Measurements from ENCODE around the gene PLD6.
A peak's percentile ranks its signal among the peaks of the same experiment; 100 is the strongest.
"Not testable (repeated sequence)": the region's sequence is repeated elsewhere in the genome, so short reads cannot be mapped to it uniquely, and the experiment has no call there.

The PLD6 gene, protein sequence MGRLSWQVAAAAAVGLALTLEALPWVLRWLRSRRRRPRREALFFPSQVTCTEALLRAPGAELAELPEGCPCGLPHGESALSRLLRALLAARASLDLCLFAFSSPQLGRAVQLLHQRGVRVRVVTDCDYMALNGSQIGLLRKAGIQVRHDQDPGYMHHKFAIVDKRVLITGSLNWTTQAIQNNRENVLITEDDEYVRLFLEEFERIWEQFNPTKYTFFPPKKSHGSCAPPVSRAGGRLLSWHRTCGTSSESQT

DNA sequence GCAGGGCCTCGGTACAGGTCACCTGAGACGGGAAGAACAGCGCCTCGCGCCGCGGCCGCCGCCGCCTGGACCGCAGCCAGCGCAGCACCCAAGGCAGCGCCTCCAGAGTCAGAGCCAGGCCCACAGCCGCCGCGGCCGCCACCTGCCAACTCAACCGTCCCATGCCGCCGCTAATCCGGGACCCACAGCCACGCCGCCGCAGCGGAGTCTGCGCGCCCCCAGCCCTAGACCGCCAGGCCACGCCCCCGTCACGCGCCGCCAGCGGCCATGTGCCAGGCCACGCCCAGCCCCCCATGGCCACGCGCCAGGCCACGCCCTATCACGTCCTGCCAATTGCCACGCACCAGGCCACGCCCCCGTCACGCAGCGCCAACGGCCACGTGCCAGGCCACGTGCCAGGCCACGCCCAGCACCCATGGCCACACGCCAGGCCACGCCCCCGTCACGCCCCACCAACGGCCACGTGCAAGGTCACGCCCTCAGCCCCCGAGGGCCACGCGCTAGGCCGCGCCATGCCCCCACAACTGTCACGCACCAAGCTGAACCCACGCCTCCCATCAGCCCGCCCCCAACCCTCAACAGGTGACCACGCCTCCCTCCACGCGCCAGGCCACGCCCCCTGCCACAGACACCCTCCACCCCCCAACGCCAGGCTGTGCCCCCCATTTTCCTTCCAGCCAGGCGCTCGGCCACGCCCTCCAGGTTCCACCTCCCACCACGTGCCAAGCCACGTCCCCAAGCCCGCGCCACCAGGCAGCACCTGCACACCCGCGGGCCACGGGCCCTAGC lies at the start of gene PLD6:
TSS of gene PLD6 (minus strand) at position 210 of the 789 bp plus-strand sequence. CDS start at position 163, 47 bp downstream.
- DNase-seq (ENCODE audit: low read depth in 1 of 2, low spot score in 1 of 2), result peak; percentile 87

DNA sequence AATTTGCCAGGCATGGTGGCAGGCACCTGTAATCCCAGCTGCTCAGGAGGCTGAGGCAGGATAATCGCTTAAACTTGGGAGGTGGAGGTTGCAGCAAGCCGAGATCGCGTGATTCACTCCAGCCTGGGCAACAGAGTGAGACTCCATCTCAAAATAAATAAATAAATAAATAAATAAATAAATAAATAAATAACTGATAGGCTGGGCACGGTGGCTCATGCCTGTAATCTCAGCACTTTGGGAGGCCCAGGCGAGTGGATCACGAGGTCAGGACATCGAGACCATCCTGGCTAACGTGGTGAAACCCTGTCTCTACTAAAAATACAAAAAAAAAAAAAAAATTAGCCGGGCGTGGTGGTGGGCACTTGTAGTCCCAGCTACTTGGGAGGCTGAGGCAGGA lies 49.6 kb upstream of the PLD6 start:
- not testable (repeated sequence) for DNase-seq (ENCODE audit: low read depth in 1 of 2, low spot score in 1 of 2)

DNA sequence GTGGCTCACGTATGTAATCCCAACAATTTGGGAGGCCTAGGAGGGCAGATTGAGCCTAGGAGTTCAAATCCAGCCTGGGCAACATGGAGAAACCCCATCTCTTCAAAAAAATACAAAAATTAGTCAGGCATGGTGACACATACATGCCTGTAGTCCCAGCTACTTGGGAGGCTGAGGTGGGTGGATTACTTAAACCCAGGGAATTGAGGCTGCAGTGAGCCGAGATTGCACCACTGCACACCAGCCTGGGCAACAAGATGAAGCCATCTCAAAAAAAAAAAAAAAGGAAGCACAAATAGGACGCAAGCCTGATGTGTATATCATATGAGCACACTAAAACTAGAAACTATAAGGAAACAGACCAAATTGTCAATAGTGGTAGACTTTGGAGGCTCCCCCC lies 47.9 kb upstream of the PLD6 start:
- DNase-seq (ENCODE audit: low read depth in 1 of 2, low spot score in 1 of 2), result no peak

DNA sequence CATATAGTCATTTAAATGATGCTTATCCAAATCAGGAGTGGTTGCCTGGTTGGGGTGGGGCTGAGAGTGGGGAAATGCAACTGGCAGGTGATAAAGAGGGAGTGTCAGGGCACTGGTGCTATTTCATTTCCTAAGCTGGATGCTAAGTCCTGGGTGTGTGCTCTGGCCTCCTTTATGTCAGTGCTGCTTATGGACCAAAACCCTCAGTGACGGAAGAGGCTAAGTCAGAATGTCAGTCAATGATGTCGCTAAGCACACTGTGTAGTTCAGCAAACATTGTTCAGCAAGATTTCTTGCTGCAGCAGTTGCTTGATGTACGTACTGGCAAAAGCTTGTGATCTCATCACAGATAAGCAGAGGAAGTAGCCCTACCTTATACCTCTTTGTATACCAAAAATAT lies 47.3 kb upstream of the PLD6 start:
- DNase-seq (ENCODE audit: low read depth in 1 of 2, low spot score in 1 of 2), result no peak

DNA sequence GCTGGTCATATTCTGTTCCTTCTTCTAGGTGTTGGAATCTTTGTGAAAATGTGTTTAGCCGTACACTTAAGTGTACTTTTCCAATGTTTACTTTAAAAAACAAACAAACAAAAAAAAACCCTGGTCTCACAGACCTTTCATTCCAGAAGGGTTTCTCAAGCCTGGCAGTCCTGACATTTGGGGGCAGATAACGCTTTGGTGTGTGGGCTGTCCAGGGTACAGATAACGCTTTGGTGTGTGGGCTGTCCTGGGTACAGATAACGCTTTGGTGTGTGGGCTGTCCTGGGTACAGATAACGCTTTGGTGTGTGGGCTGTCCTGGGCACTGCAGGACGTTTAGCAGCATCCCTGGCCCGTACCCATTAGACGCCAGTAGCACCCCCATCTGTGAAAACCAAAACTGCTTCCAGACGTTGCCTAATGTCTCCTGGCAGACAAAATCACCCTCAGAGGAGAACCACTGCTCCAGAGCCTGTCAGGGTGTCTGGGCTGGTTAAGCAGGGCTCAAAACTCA lies 46.1 kb upstream of the PLD6 start:
- no peak for DNase-seq (ENCODE audit: low read depth in 1 of 2, low spot score in 1 of 2)

DNA sequence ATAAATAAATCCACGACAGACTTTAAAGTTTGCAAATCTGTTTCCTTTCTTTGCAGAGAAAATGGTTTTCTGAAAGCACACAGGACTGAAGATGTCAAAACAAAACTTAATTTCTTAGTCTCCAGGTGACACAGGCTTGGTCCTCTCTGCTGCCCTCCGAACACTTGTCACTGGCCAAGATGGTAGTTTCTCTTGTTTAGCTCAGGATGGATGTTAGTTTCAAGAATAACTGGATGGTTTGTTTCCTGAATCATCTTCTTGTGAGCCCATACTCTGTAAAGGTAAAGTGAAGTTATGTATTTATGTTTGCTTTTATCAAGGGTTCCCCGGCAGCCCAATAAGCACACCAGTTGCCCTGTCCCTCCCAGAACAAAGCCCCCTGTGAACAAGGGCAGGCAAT lies 40.7 kb upstream of the PLD6 start:
- no peak for DNase-seq (ENCODE audit: low read depth in 1 of 2, low spot score in 1 of 2)

DNA sequence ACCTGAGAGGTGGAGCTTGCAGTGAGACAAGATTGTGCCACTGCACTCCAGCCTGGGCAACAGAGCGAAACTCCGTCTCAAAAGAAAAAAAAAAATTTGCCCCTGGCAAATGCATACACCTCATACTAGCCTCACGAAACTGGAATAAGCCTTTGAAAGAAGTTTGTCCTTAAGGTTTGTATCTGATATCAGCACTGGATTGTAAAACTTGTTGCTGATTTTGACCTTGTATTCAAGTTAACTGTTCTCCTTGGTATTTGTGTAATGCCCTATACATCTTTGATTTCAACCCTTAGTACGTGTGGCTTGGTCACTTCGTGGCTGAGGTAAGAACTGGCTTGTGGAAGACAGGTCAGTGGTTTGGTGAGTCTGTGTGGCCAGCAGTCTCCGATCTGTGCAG lies 37.0 kb upstream of the PLD6 start:
- DNase-seq (ENCODE audit: low read depth in 1 of 2, low spot score in 1 of 2), result no peak

DNA sequence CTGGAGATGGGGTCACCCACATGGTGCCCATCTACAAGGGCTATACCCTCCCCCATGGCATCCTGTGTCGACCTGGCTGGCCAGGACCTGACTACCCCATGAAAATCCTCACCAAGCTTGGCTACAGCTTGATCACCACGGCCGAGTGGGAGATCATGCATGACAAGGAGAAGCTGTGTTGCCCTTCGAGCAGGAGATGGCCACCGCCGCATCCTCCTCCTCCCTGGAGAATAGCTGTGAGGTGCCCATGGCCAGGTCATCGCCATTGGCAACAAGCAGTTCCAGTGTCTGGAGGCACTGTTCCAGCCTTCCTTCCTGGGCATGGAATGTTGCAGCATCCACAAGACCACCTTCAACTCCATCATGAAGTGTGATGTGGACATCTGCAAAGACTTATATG lies 36.1 kb upstream of the PLD6 start:
- no peak for DNase-seq (ENCODE audit: low read depth in 1 of 2, low spot score in 1 of 2)

DNA sequence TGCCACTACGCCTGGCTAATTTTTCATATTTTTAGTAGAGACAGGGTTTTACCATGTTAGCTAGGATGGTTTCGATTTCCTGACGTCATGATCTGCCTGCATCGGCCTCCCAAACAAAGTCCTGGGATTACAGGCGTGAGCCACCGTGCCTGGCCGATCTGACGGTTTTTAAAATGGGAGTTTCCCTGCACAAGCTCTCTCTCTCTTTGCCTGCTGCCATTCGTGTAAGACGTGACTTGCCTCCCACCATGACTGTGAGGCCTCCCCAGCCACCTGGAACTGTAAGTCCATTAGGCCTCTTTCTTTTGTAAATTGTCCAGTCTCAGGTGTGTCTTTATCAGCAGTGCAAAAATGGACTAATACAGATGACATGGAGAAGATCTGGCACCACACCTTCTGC lies 35.5 kb upstream of the PLD6 start:
- DNase-seq (ENCODE audit: low read depth in 1 of 2, low spot score in 1 of 2), result no peak

DNA sequence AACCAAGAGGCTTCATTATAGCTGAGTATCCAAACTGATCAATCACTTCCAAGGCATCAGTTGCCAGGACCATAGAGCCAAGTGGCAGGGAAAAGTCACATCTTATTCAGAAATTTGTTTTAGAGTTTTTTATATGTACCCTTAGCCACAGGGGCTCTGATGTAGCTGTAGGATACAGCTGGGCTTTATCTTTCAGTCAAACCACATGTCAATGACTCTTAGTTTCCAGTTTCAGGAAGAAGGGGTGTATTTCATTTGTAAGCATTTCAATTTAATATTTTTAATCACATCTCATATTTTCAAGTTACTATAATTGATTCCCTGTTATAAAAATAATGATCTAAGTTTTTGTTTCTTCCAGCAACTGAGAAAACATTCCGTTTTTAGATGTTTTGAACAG lies 33.7 kb upstream of the PLD6 start:
- DNase-seq (ENCODE audit: low read depth in 1 of 2, low spot score in 1 of 2), result no peak

DNA sequence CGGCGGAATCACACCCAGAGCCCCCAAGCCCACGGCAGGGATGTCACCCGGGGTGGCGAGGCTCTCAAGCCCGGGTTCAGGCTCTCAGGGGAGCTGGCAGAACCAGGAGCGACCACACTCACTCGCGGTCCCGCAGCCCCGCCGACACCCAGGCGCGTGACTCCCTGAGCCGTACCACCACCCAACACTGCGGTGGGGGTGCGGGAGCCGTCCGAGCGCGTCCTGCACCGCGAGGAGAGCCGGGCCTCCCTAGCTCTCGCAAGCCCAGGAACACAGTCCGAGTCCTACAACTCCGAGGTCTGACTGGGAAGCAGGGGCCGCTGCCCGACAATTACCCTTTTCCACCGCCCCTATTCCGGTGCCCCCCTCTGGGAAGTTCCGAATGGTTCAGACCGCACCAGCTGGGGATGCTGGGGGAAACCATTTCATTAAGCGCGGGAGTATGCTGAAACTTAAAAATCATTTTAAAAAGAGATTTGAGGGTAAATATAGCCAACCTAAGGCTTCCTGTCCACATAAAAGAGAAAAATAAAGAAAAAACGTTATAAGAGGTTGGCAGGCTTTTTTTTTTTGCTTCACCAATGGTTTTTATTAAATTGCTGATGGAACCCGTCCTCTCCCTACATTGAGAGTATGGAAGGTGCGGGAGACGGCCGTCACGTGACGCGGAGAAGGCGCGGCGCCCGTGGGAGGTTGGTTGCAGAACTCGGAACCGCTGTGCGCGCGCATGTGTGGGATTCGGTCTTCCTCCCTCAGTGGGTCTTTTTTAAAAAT lies 31.1 kb upstream of the PLD6 start, which contains the start of gene FLCN:
TSS of gene FLCN (minus strand) at position 143 of the 774 bp plus-strand sequence. CDS start 9,031 bp downstream, outside the sequence.
- peak; percentile 79 to 83 for DNase-seq (ENCODE audit: low read depth in 1 of 2, low spot score in 1 of 2)

DNA sequence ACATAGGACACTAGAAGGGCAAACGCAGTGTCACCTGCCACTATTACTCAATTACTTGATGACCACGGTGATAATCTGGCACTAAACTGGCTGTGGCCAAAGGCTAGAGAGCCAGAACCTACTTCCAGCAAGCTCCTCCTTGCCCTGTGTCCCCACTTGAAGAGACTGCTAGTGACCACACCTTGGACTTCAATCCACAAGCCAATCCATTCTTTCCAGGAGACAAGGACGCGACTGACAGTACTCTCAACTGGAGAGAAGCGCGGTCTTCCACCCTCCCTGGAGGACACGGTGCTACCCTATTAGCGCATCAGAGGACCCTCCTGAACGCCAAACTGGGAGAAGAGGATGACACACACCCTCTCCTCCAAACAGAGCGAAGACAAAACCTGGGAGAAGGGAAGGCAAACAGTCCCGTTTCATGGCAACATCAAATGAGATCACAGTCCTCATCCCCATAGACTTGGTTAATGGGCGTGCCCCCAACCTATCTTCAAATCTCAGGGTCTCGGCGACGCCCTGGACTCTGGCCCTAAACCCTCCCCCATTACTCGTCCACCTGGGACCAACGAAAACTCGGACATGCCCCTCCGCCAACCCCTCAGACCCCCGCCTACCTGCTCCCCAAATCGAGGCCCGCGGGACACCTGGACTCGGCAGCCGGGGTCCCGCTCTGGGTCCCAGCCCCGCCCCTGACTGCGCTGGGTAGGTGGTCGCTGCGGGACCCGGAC lies 30.3 kb upstream of the PLD6 start:
- no peak for DNase-seq (ENCODE audit: low read depth in 1 of 2, low spot score in 1 of 2)

DNA sequence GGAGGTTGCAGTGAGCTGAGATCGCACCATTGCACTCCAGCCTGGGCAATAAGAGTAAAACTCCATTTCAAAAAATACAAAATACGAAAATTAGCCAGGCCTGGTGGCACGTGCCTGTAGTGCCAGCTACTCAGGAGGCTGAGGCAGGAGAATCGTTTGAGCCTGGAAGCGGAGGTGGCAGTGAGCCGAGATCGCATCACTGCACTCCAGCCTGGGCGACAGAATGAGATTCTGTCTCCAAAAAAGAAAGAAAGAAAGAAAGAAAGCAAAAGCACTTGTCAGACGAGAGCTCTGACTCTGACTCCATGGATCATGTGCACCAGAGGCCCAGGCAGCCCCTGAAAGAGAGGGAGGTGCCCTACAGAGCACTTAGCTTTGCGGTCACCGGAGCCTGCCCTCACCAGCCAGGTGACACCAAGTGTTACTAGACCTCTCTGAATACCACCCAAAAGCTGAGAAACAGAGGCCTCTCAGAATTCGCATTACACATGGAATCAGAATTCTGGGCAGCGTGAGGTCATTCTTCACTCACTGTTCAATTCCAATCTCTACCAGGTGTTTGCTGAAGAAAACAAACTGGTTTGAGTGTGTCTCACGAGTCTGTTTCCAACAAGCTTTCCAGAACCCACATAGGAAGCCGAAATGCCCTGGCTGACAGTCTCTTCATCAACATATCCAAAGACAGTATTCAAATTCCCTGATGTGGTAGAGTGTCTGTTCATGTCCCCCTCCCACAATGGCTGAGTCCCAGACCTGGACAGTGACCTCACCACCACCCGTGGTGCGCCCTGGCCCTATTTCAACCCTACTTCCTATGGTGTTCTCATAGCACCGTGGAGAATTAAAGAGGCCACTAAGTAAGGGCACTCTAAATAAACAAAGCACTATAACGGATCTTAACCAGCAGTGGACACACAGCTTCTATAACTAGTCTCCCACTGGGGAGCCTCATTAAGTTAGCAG lies 29.4 kb upstream of the PLD6 start:
- no peak for DNase-seq (ENCODE audit: low read depth in 1 of 2, low spot score in 1 of 2)

DNA sequence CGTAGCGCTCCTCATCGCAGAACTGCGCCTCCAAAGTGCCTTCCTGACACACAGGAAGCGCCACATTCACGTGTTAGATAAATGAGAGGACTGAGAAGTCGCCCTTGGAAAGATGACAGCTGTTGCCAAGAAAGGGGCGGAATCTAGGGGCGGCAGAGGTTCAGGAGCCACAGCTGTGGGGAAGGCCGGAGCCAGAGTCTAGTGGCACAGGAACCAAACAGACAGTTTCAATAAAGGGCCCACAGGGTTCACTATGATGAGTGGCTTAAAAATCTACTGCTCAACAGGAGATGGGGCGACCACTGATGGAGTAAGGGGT lies 26.1 kb upstream of the PLD6 start:
- no peak for DNase-seq (ENCODE audit: low read depth in 1 of 2, low spot score in 1 of 2)

DNA sequence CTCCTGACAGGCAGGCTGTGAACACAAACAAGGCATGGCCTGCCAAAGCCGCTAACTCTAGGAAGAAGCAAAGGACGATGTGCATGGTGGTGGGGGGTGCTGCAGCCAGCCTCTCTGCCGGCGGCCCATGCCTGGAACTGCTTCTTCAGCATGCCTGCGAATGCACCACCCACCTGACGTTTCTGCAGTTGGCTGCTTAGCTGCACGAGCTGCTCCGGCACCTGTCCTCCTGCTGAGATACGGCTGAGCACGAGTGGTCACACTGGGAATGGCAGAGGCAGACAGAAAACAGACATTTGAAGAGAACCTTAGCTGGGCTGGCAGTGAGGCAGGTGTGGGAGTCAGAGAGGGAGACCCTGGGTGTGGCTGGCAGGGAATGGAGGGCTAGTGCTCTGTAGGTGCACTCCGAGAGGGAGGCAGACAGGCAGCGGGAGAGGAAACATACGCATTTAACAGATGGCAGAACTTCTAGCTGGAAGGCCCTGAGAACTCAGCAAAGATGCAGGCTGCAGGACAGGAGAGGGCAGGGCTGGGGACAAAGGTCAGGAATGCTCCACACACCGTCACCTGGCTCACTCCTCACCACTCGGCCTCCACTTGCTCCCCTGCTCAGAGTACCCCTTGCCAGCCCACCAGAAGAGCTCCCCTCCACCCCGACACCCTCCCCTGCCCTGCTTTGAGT lies 25.6 kb upstream of the PLD6 start:
- no peak for DNase-seq (ENCODE audit: low read depth in 1 of 2, low spot score in 1 of 2)

DNA sequence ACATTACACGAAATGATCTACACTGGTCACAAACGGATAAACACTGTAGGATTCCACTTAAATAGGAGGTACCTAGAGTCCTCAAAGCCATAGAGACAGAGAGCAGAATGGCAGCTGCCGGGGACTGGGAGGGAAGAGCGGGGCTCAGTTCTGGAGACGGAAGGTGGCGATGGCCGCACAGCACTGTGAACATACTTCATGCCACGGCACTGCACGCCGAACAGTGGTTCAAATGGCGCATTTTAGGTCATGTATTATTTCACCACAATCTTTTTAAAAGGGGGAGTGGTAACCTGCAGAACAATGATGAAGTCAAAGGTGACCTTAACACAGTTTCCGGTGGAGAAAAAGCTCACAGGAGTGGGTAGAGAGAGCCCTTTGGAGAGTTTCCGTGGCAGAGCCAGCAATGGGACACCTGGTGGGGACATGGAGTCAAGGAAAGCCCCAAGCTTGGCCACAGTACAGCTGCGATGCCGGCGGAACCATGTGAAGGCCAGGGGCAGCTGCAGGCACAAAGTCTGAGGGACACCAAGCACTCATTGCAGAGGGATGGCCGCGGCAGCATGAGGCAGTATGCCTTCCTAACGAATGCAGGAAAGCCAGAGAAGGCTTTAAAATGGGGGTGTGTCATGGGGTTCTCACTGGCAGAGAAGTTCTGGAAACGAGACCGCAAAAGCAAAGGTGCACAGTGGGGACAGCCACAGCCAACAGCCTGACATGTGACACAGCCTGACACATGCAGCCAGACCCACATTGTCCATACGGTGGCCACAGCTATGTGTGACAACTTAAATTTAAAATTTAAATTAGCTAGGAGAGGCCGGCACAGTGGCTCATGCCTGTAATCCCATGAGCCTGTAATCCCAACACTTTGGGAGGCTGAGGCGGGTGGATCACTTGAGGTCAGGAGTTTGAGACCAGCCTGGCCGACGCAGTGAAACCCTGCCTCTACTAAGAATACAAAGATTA lies 23.6 kb upstream of the PLD6 start:
- DNase-seq (ENCODE audit: low read depth in 1 of 2, low spot score in 1 of 2), result no peak

DNA sequence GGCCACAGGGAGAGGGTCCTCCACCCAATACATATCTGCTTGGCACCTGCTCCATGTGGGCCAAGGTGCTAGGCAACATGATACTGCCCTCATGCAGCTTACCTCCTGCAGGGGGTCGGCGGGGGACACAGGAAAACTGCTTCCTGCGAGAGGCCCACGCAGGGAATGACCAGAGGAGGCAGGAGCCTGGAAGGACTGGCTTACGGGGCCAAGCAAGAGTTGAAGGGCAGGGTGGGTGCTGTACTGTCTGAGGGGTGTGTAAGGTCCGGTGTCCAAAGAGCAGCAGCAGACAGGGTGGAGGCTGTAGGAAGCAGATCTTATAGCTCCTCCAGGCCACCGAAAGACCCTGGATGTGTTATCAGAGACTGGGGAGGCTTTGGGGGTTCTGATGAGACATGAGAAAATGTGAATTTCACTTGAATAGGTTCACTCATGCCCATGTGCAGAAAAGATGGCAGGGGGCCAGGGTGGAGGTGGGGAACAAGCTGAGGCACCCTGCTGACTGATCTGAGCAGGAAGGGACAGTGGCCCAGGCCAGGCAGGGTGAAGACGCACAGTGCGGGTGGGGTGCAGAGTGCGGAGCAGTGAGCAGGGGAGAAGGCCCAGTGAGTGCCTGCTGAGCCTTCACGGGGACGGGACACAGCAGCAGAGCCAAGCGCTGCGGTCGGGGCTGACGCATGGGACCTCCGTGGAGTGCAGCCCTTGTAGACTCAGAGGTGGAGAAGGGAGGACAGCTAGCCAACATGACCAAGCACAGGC lies 22.6 kb upstream of the PLD6 start:
- no peak for DNase-seq (ENCODE audit: low read depth in 1 of 2, low spot score in 1 of 2)
